EH (cell line): ENCODE data around the gene DEPDC1B.
A peak's percentile ranks its signal among the peaks of the same experiment; 100 is the strongest.
"Not testable (repeated sequence)": the region's sequence is repeated elsewhere in the genome, so short reads cannot be mapped to it uniquely, and the experiment has no call there.

Experiments used
- DNase-seq: peaks from one replicate; pipeline ENCODE4 v3.0.0-alpha.2; 2015; ENCODE audit warnings: low read depth

The DEPDC1B gene

GRCh38 chr5:60648175-60648574, 51.8 kb downstream of the DEPDC1B start:
- DNase-seq: no peak

GRCh38 chr5:60640901-60641300, 59.1 kb downstream of the DEPDC1B start:
- DNase-seq: no peak

- no peak for DNase-seq
Measured at GRCh38 chr5:60639544-60639943, 60.4 kb downstream of the DEPDC1B start.

DNA sequence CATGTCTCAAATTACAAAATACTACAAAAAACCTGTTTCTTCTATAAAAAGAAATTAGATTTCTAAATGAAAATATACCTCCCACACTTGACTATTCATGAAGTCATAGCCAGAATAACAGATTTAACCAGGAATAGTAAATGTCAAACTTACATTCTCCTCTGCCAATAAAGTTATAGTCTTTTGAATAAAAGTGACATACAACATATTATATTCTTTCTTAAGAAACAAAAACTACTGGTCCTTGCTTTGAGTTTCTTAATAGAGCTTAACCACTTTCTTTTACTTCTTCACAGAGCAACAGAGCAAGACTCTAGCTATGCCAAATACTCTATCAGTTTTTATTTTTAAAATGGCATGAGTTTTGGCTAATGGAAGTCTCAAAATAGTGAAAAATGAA, 61.7 kb downstream of the DEPDC1B start:
- DNase-seq: no peak

DNA sequence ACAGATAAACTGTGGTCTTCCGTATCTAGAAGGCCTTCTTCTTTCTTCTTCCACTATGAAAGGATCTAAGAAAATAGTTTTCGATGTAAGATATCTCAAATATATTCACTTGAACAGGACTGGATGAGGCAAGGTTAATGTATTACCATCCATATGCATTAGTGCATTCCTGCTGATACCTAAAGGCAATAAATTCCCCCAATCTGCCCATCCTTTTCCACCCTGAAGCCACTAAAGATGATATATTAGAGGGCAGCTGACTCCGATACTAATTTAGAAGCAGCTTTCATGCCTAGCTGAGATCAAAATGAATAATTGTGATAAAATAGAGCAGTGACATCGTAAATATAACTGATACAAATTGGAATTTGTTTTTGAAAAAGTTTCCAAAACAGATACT, 63.3 kb downstream of the DEPDC1B start:
- no peak for DNase-seq

- peak; percentile 25 for DNase-seq
Measured at GRCh38 chr5:60636001-60636400, 64.0 kb downstream of the DEPDC1B start.

GRCh38 chr5:60634051-60634450, 65.9 kb downstream of the DEPDC1B start:
- no peak for DNase-seq

DNA sequence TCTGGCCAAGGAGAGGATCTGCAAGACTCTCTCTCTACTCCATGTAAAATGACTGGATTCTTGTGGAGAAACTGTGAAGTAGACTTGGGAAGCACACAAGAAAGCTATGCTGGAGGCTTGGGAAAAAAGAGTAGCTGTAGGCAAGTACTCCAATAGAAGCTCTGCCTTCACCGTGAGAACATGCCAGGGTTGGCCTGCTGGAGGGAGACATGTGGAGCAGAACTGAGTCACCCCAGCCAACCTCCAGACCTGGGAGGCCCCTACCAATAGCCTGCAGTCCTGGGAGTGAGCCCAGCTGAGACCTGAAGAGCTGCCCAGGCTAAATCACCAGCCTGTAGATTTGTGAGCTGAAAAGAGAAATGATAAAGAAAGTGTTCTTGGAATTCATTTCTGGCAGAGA, 66.6 kb downstream of the DEPDC1B start:
- DNase-seq: peak; percentile 92

- DNase-seq: no peak
Measured at GRCh38 chr5:60632153-60632552, 67.8 kb downstream of the DEPDC1B start.

- DNase-seq: no peak
Measured at GRCh38 chr5:60630836-60631235, 69.1 kb downstream of the DEPDC1B start.

- DNase-seq: no peak
Measured at GRCh38 chr5:60630179-60630578, 69.8 kb downstream of the DEPDC1B start.

- DNase-seq: not testable (repeated sequence)
Measured at GRCh38 chr5:60624875-60625274, 75.1 kb downstream of the DEPDC1B start.

- DNase-seq: not testable (repeated sequence)
Measured at GRCh38 chr5:60620752-60621151, 79.2 kb downstream of the DEPDC1B start.

DNA sequence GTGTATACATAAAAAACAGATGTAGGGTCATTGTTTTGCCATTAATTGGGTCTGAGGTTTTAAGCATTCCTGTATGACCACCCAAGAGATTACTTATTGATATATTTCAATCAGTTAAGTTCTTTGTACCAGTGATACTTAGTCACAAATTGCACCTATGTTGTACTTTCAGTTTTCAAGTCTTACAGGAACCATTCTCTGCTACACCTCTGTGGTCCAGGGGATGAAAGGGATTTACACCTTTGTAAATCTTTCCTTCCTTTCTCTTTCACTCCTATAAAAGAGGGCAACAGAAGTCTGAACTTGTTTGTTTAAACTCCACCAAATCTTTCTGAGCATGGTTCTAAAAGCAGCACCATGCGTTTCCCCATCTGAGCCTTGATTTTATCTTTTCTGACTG, 86.1 kb downstream of the DEPDC1B start:
- DNase-seq: no peak

DNA sequence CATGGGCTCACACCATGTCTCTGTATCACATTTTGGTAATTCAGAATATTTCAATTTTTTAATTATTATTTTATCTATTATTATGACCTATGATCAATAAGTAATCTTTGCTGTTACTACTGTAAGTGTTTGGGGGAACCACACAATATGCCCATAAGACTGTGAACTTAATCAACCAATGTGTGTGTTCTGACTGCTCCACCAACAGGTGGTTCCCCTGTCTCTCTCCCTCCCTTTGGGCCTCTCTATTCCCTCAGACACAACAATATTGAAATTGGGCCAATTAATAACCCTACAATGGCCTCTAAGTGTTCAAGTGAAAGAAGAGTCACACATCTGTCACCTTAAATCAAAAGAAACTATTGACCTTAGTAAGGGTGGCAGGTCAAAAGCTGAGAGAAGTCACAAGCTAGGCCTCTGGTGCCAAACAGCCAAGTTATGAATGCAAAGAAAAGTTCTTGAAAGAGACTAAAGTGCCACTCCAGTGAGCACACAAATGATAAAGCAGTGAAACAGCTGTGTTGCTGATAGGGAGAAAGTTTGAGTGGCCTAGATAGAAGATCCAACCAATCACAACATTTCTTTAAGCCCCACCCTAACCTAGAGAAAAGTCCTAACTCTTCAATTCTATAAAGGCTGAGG, 88.7 kb downstream of the DEPDC1B start:
- DNase-seq: no peak

GRCh38 chr5:60604771-60605170, 95.2 kb downstream of the DEPDC1B start:
- DNase-seq: no peak

DNA sequence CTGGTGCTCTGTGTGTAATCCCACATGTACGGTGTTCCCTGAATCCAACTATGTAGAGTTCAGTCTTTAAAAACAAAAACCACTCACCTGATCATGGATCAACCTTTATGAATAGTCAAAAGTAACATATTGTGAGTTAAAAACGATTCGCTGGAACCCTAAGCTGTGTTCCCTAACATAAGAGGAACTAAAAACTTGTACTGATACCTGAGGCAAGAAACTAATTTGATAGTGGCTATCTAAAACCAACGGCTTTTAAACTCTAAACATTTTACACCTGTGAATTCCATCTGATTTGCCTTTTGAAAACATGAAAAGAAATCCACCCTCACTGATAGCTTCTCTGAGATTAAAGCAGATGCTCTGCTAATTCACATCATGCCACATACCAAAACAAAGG, 101.5 kb downstream of the DEPDC1B start:
- no peak for DNase-seq

GRCh38 chr5:60597572-60598320, 102.2 kb downstream of the DEPDC1B start:
- DNase-seq: no peak

DNA sequence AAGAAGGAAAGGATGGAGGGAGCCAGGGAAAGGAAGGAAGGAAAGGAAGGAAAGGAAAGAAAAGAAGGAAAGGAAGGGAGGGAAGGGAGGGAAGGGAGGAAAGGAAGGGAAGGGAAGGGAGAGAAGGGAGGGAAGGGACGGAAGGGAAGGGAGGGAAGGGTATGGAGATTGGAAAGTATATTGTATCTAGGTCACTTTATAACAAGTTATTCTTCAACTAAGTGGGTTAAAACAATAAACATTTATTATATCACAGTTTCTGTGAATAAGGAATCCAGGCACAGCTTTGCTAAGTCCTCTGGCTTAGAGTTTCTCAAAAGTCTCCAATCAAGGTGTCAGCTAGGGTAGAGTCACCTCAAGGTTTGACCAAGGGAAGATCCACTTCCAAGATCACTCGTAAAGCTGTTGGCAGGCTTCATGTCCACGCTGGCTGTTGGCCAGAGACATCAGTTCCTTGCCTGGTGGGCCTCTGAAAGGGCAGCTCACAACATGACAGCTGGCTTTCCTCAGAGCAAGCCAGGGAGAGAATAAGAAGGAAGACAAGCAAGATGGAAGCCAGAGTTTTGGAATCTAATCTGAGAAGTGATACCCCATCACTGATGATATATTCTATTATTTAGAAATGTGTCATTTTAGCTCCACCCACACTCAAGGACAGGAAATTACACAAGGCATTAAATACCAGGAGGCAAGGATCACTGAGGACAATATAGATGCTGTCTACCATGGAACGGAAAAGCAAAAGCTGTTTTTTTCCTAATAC, 105.1 kb downstream of the DEPDC1B start:
- no peak for DNase-seq

- no peak for DNase-seq
Measured at GRCh38 chr5:60590172-60590571, 109.8 kb downstream of the DEPDC1B start.

GRCh38 chr5:60587312-60587711, 112.7 kb downstream of the DEPDC1B start:
- DNase-seq: not testable (repeated sequence)

DNA sequence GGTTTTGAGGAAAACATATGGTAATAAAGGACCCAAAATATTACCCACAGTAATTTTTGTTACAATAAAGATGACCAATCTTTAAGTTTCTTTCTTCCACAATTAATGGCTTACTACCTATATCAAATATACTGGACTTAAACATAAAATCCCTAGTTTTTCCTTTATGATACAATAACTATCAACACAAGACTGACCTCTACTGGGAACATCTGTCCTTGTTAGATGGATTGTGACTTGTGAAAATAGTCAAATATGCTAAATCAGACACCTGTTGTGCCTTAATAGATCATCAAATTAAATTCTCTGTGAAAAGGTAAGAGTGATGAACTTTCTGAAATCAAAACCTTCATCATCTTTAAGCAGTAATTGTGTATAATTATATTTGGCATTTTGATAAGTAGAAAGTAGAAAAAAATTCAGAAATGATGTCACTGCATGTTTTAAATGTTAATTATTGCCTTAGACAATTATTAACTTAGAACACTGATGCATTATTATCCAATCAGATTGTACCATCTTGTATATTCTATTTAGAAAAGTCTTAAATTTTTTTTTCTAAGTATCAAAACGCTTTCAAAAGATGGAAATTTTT, 113.6 kb downstream of the DEPDC1B start:
- peak; percentile 20 for DNase-seq

- no peak for DNase-seq
Measured at GRCh38 chr5:60585618-60586017, 114.3 kb downstream of the DEPDC1B start.
